OCI-LY1 (cell line): ENCODE data around the gene ST14.

Source experiments
- EZH2 ChIP-seq: fragments of 200-600 bp; sonication (generic), shearing (Covaris generic); IDR thresholded peaks from 2 replicates; pipeline ENCODE4 v1.8.0; 2017; ENCODE audit warnings: borderline replicate concordance, mixed run types, mild to moderate bottlenecking, antibody characterized with exemption, low read length, moderate library complexity, mixed read lengths
- TF ChIP-seq, protein P1 (sequence below): fragments of 200-600 bp; sonication (generic), shearing (Covaris generic); IDR thresholded peaks from 2 replicates; pipeline ENCODE4 v1.5.1; 2017; ENCODE audit warnings: mild to moderate bottlenecking, antibody characterized with exemption, low read length, moderate library complexity, mixed read lengths

DNA sequence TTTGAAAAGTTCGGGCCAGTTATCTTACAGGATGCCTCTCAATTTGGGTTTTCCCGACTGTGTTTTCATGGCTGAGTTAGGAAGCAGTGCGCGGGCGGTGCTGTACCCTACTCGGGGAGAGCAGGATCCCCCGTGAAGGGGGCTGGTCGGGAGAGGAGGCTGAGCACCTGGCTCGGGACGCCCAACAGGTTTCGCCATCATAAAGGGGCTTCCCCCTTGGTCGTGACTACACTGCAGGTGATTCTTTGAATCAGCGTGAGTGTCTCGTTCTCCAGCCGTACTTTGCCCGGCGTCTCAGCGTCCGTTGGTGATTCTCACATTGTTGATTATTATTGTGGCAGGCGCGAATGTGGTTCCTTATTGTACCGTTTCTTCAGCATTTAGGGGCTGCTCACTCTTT is 46.6 kb downstream of the ST14 start:
- TF ChIP-seq, protein P1, sequence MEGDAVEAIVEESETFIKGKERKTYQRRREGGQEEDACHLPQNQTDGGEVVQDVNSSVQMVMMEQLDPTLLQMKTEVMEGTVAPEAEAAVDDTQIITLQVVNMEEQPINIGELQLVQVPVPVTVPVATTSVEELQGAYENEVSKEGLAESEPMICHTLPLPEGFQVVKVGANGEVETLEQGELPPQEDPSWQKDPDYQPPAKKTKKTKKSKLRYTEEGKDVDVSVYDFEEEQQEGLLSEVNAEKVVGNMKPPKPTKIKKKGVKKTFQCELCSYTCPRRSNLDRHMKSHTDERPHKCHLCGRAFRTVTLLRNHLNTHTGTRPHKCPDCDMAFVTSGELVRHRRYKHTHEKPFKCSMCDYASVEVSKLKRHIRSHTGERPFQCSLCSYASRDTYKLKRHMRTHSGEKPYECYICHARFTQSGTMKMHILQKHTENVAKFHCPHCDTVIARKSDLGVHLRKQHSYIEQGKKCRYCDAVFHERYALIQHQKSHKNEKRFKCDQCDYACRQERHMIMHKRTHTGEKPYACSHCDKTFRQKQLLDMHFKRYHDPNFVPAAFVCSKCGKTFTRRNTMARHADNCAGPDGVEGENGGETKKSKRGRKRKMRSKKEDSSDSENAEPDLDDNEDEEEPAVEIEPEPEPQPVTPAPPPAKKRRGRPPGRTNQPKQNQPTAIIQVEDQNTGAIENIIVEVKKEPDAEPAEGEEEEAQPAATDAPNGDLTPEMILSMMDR = no peak
- no peak for TF ChIP-seq EZH2
